HTERT RPE-1 (cell line): ENCODE data around the gene SMG6.

ENCODE experiments used
- in situ Hi-C: fragments of 300-500 bp; cut with MboI; formaldehyde crosslinking; loops from 4 replicates; pipeline ENCODE4 v1.14.3; 2020; ENCODE audit warnings: low sequenced_read_pairs

Gene SMG6

GRCh38 chr17:2064980-2065785, 238.4 kb downstream of the SMG6 start:
- in situ Hi-C loops, result loop anchor here (25.0 kb wide), 1 partner anchor 172 kb away; no protein-coding TSS in a partner anchor

- in situ Hi-C loops, result loop anchor here (25.0 kb wide), 1 partner anchor 173 kb away; no protein-coding TSS in a partner anchor
Observed at GRCh38 chr17:2064520-2064971, 239.0 kb downstream of the SMG6 start.

DNA sequence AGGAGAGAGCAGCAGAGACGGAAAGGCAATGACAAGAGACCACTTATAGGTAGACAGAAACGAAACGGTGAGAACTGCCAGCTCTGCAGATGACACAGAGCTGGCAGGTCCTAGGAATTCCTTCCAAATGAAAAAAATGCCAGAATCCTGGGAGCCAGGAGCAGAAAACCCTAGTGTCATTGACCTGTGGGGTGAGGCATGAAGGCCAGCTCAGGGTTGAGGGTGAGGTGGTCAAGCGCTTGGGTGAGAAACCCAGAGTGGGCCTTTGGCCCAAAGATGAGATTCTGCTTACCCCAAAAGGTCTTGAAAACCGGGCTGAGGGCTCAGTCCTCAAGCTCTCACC, 239.5 kb downstream of the SMG6 start:
- in situ Hi-C loops, result loop anchor here (25.0 kb wide), 1 partner anchor 173 kb away; no protein-coding TSS in a partner anchor

GRCh38 chr17:2063261-2064146, 240.1 kb downstream of the SMG6 start:
- in situ Hi-C loops, result loop anchor here (25.0 kb wide), 1 partner anchor 174 kb away; no protein-coding TSS in a partner anchor

DNA sequence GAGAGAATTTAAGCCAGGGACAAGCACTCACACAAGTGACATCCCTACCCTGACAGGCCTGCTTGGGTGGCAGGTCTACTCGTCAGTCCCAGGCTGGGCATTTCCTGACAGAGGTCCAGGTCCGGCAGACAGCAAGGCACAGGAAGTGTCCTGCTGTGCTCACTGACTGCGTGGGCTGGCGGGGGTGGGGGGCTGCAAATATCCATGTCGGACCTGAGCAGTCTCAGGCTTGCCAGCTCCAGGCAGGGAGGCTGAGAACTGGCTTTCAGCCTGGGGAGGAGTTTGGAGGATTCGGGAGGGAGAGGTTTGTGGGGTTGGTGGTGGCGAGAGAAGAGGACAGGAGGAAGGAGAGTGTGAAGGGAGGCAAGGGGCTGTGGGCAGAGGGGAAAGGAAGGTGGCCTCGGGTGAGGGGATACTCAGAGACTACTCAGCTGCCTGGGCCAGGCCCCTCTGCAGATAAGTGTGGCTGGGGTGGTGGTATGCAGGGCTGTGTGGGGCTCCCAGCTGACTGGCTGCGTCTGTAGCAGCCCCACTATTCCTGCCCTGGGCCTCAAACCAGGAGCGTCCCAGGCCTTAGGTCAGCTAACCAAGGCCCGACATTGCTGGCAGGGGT, 240.9 kb downstream of the SMG6 start:
- in situ Hi-C loops, result loop anchor here (25.0 kb wide), 1 partner anchor 175 kb away; no protein-coding TSS in a partner anchor

GRCh38 chr17:2061441-2061958, 242.1 kb downstream of the SMG6 start:
- in situ Hi-C loops, result loop anchor here (25.0 kb wide), 1 partner anchor 176 kb away; no protein-coding TSS in a partner anchor

DNA sequence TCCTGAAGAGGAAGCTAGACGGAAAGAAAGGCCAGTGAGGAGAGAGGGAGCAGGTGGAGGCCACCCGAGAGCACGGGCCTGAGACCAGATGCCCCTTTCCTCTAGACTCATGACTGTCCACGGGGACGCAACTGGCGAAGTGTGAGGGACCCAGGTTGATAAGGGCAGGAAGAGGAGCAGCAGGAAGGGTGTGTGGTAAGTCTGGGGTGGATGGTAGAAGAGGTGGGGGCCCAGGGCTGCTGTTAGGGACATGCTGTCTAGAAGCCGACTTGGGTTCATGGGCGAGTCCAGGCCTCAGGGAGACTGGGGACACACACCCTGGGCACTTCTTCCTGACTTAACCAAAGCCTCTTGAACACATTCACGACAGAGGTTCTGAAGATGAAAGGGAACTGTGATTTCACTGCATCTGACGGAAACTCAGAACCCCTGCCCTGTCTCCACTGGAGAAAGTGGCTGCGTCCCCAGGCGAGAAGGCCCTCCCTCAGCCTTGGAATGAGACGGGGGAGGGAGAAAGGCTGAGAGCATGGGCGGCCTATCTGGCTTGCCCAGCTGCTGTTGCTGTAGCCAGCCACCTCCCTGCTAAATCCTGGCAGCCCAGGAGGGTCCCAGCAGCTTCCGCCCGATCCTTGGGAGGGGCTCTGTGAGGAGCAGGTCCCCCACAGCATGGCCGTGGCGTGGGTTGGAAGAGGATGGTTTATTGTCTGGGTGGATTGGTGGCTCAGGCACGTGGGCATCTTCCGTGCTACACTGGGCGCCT, 242.7 kb downstream of the SMG6 start:
- in situ Hi-C loops, result loop anchor here (25.0 kb wide), 1 partner anchor 176 kb away; no protein-coding TSS in a partner anchor

DNA sequence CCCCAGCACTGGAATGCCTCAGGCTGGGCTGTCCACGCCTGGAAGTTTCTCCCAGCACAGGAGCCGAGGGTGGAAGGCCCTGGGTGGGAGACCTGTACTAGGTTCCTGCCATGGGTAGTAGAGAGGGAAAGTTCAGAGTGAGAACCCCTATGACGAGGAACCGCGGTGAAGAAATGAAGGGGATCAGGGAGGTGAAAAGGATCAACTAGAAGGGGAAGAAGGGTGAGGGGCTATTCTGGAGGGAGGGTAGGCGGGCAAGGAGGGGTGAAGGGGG, 243.3 kb downstream of the SMG6 start:
- in situ Hi-C loops, result loop anchor here (25.0 kb wide), 1 partner anchor 177 kb away; no protein-coding TSS in a partner anchor

DNA sequence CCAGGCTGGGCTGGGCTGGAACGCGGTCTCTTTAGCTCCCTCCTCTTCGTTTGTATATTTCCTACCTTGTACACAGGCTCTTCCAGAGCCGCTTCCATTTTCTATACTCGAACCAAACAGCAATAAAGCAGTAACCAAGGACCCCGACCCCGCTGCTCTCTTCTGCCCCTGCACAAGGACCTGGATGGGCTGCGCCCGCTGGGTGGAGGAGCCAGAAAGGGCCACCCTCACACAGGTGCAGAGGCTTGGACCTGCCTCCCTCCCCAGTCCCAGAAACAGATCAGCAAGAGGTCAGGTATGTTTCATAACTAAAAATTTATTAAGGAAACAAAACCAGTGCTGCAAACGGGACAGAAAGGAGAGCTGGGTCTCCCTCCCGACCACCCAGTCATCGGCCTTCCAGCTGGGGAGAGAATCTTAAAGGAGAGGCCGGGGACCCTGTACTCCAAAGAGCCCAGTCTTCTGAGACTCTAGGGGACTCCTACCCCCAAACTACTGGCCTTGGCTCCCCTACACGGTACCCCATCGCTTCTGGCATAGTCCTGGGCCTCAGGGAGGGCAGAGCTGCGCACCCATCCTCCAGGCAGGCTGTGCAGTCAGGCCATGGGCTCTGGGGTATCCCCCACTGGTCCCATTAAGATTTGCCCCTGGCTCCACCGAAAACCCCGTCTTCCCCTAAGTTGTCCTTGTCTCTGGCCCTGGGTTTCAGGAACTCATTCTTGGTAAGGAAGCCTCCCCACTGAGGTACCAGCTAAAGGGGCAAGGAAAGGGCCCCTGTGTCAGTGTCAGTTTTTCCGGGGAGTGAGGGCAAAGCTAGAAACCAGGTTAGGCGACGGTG, 243.8 kb downstream of the SMG6 start:
- in situ Hi-C loops, result loop anchor here (25.0 kb wide), 1 partner anchor 178 kb away; no protein-coding TSS in a partner anchor

DNA sequence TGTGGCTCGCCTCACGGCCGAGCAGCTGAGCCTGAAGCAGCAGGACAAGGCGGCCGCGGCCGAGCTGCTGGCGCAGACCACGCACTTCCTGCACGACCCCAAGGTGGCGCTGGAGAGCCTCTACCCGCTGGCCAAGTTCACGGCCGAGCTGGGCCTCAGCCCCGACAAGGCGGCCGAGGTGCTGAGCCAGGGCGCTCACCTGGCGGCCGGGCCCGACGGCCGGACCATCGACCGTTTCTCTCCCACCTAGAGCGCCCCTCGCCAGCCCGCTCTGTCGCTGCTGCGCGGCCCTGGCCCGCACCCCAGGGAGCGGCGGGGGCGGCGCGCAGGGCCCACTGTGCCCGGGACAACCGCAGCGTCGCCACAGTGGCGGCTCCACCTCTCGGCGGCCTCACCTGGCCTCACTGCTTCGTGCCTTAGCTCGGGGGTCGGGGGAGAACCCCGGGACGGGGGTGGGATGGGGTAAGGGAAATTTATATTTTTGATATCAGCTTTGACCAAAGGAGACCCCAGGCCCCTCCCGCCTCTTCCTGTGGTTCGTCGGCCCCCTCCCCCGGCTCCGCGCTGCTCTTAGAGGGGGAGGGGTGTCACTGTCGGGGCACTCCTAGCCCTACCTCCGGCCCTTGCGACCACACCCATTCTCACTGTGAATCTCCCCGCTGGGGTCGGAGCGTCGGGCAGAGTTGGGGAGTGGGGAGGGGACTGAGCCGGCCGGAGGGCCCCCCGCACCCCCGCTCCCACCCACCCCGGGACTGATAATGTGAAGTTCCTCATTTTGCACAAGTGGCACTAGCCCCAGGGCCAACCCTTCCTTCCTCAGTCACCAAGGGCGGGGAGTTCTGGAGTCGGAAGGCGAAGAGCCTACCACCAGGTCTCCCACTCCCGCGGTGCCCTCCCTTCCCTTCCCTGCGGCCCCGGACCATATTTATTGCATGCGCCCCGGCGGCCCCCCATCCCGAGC, 244.7 kb downstream of the SMG6 start:
- in situ Hi-C loops, result loop anchor here (25.0 kb wide), 1 partner anchor 178 kb away; no protein-coding TSS in a partner anchor

GRCh38 chr17:2057760-2058585, 245.6 kb downstream of the SMG6 start:
- in situ Hi-C loops, result loop anchor here (25.0 kb wide), 1 partner anchor 179 kb away; no protein-coding TSS in a partner anchor

- in situ Hi-C loops, result loop anchor here (25.0 kb wide), 1 partner anchor 180 kb away; no protein-coding TSS in a partner anchor
Observed at GRCh38 chr17:2057175-2057759, 246.3 kb downstream of the SMG6 start.

GRCh38 chr17:2056206-2057174, 247.1 kb downstream of the SMG6 start:
- in situ Hi-C loops, result loop anchor here (25.0 kb wide), 1 partner anchor 181 kb away; no protein-coding TSS in a partner anchor

- in situ Hi-C loops, result loop anchor here (25.0 kb wide), 1 partner anchor 182 kb away; no protein-coding TSS in a partner anchor
Observed at GRCh38 chr17:2055292-2056205, 248.0 kb downstream of the SMG6 start.
